ENCODE data around the gene HSPBAP1.
"Not testable (repeated sequence)": the region's sequence is repeated elsewhere in the genome, so short reads cannot be mapped to it uniquely, and the experiment has no call there.

Gene HSPBAP1

DNA sequence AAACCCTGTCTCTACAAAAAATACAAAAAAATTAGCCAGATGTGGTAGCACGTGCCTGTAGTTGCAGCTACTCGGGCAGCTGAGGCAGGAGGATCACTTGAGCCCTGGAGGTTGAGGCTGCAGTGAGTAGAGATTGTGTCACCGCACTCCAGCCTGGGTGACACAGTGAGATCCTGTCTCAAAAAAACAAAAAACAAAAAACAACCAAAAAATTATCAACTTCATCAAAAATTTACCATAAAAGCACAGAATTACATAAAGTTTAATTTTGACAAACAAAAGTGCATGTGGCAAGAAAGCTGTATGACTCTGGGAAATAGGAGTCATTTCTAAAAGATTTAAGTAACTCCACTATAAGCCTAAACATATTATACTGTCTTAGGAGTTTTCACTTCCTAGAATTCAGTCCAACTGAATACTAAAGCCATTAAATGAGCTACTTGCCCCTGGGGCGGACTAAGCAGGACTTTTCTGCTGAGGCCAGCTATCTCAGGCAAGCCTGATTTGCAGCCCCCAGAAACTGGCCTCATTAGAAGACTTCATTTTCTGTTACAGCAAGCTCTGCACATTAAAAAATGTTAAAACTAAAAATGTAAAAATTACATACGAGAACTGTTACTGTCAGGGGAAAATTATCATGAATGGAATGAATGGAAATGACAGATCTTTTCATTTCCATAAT, 23.0 kb downstream of the HSPBAP1 start:
- Histone ChIP-seq H3K27ac (ENCODE audit: low read depth, low read length) (no peak overlapping the region), H3K4me3 (ENCODE audit: low read depth in 1 of 5, low read length in 5 of 5) (no peak overlapping the region), H3K9me3 (ENCODE audit: control insufficient read depth in 5 of 5, low read length in 5 of 5) (no peaks in the 10 kb centered on the region), H3K4me1 (ENCODE audit: control insufficient read depth in 5 of 5, insufficient read depth in 5 of 5, low read length in 5 of 5) (peaks cover 0 to 5% (median 2%) of the 10 kb centered on the region in 5 donors), H3K9ac (ENCODE audit: low read length in 5 of 5) (no peak overlapping the region), H3K27me3 (ENCODE audit: control insufficient read depth in 5 of 5, insufficient read depth in 4 of 5, low read length in 5 of 5) (no peaks in the 10 kb centered on the region), H3K36me3 (ENCODE audit: control insufficient read depth in 5 of 5, insufficient read depth in 5 of 5, low read length in 5 of 5) (peaks cover 6 to 18% (median 9%) of the 10 kb centered on the region in 5 donors)

DNA sequence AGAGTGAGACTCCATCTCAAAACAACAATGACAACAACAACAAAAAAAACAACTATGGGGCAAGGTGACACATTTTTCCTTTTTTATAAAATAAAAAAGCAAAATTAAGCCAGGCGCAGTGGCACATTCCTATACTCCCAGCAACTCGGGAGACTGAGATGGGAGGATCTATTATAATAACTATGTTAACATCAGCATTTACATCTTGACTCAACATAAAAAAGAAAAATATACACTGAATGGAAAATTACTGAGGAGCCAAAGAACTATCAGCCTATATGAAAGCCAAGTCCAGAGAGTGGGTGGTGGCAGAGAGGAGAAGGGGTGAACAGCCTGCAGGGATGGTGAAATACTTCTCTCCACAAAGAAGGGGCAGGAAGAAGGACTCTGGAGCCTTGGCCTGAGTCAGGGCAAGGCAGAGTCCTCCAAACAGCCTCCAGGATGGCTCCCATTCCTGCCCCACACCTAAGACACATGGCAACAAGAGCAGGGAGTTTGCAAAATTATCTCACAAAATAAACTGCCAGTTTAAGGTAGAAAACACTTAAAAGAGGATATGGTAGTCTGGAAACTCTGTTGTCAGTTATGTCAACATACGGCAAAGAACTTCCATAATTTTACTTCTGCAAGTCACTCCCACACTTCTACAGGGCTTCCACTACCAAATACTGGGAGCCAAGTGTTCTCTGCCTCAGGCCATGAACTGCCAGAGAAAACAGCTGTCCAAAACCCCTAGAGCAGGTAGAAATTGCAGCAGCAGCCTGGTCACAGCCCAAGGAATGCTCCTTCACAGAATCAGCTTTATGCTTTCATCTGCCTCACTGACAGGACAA, 25.9 kb downstream of the HSPBAP1 start:
- Histone ChIP-seq H3K9me3 (ENCODE audit: control insufficient read depth in 5 of 5, low read length in 5 of 5) (no peaks in the 10 kb centered on the region), H3K4me3 (ENCODE audit: low read depth in 1 of 5, low read length in 5 of 5) (no peak overlapping the region), H3K27ac (ENCODE audit: low read depth, low read length) (no peak overlapping the region), H3K36me3 (ENCODE audit: control insufficient read depth in 5 of 5, insufficient read depth in 5 of 5, low read length in 5 of 5) (peaks cover 5 to 12% (median 9%) of the 10 kb centered on the region in 5 donors), H3K27me3 (ENCODE audit: control insufficient read depth in 5 of 5, insufficient read depth in 4 of 5, low read length in 5 of 5) (no peaks in the 10 kb centered on the region), H3K4me1 (ENCODE audit: control insufficient read depth in 5 of 5, insufficient read depth in 5 of 5, low read length in 5 of 5) (peaks cover 0 to 5% (median 2%) of the 10 kb centered on the region in 5 donors), H3K9ac (ENCODE audit: low read length in 5 of 5) (no peak overlapping the region)

DNA sequence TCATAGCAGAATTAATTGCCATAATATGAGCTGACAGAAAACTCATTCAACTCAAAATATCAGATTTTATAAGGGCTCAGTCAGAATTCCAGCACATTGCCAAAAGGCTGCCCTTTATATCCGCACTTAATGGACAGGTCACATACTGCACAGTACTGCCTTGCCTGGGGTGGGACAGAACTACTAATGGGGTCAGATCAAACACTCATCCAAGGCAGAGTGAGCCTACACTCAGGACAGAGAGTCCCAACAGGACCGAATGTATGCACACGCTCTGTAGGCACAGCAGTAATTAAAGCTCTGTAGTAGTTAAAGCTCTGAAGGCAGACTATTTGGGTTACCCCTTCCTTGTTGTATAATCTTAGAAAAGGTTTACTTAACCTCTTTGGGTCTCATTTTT, 27.2 kb downstream of the HSPBAP1 start:
- Histone ChIP-seq H3K4me3 (ENCODE audit: low read depth in 1 of 5, low read length in 5 of 5) (no peak overlapping the region), H3K27ac (ENCODE audit: low read depth, low read length) (no peak overlapping the region), H3K4me1 (ENCODE audit: control insufficient read depth in 5 of 5, insufficient read depth in 5 of 5, low read length in 5 of 5) (peaks cover 0 to 10% (median 2%) of the 10 kb centered on the region in 5 donors)

DNA sequence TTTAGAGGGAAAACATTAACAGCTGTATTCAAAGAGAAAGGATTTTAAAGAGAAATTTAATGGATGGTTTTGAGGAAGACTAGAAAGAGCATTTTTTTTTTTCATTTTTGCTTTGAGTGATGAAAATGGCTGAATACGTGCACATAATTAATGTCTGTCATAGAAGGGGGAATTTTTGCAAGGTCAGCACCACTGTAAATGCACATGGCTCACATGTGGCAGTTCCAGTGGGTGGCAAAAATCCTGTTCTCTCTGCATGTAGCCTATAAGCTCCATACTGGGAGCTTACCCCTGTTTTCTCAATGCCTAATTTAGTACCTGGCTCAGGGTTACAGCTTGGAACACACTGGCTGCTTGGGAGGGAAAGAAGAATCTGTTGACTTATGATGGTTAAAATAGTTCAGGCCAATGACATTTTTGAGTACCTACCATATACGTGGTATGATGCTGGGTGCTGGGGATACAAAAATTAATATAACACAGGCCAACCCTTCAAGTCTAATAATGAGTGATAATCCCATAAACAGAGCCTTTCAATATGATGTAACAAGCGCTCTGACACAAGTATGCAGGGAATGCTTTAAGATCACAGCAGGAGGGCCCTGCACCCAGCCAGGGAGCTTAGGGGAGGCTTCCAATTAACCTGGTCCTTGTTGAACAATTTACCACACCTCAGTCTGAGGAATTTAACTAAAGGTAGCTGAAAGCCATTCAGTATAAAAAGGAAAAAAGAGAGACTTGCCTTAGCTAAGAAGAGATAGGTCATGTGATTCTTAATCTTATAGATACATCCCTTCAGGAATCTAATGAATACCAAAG, 33.0 kb downstream of the HSPBAP1 start:
- Histone ChIP-seq H3K4me3 (ENCODE audit: low read depth in 1 of 5, low read length in 5 of 5) (no peak overlapping the region), H3K36me3 (ENCODE audit: control insufficient read depth in 5 of 5, insufficient read depth in 5 of 5, low read length in 5 of 5) (peaks cover 3 to 13% (median 11%) of the 10 kb centered on the region in 5 donors), H3K9me3 (ENCODE audit: control insufficient read depth in 5 of 5, low read length in 5 of 5) (no peaks in the 10 kb centered on the region), H3K4me1 (ENCODE audit: control insufficient read depth in 5 of 5, insufficient read depth in 5 of 5, low read length in 5 of 5) (peaks cover 0 to 18% (median 0%) of the 10 kb centered on the region in 5 donors), H3K27ac (ENCODE audit: low read depth, low read length) (no peak overlapping the region), H3K9ac (ENCODE audit: low read length in 5 of 5) (no peak overlapping the region), H3K27me3 (ENCODE audit: control insufficient read depth in 5 of 5, insufficient read depth in 4 of 5, low read length in 5 of 5) (no peaks in the 10 kb centered on the region)

More for the DNA sequence above, 27.2 kb downstream of the HSPBAP1 start:
- Histone ChIP-seq H3K9me3 (ENCODE audit: control insufficient read depth in 5 of 5, low read length in 5 of 5) (no peaks in the 10 kb centered on the region), H3K9ac (ENCODE audit: low read length in 5 of 5) (no peak overlapping the region), H3K36me3 (ENCODE audit: control insufficient read depth in 5 of 5, insufficient read depth in 5 of 5, low read length in 5 of 5) (peaks cover 5 to 12% (median 9%) of the 10 kb centered on the region in 5 donors), H3K27me3 (ENCODE audit: control insufficient read depth in 5 of 5, insufficient read depth in 4 of 5, low read length in 5 of 5) (no peaks in the 10 kb centered on the region)

DNA sequence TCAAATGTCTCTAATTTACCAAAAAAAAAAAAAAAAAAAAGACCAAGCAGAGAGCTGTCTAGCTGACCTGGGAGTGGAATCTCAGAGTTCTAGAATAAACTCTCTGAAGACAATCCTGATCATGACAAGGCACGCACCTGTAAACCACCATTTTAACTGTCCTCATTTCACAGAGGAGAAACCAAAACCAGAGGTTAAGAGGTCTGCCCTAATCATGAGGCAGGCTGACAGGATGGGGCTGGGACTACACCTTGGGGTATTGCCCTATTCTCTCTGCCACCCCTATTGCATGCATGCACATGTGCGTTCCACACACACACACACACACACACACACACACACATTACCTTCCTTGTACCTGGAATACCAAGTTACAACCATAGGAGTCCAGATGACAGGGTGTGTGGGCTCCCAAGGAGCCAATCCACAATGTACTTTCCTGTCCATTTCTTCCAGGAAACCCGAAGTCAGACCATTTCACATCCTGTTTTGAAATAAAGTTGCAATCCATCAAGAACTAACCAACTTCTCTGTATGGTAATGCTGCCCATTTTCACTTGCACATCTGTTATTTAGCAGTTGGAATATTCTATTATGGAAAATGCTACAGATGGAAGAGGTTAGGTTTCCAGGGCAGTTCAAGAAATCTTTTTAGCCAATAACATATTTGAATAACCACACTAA, 34.6 kb downstream of the HSPBAP1 start:
- Histone ChIP-seq H3K36me3 (ENCODE audit: control insufficient read depth in 5 of 5, insufficient read depth in 5 of 5, low read length in 5 of 5) (peaks cover 8 to 25% (median 16%) of the 10 kb centered on the region in 5 donors), H3K9ac (ENCODE audit: low read length in 5 of 5) (no peak overlapping the region)

DNA sequence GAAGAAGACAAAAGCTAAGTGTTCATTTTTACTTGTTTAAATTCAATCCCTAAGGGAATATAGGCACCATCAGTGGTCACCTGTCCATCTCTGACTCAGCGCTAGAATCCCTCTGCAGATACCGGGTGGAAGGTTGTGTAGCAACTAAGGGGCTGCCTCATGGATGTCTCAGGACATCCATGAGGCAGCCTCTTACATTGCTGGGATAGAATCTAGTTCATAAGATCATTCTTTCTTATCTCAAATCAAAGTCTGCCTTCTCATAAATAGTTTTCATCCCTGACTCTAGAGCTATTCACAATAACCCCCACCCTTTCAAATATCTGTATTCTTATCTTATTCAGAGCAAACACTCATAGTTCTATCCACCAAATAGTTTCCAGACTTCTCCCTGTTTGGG, 38.1 kb downstream of the HSPBAP1 start:
- H3K9ac ChIP-seq (ENCODE audit: low read length in 5 of 5): no peak overlapping the region
- peaks cover 0 to 7% (median 0%) of the 10 kb centered on the region in 5 donors for H3K4me1 ChIP-seq (ENCODE audit: control insufficient read depth in 5 of 5, insufficient read depth in 5 of 5, low read length in 5 of 5)
- H3K4me3 ChIP-seq (ENCODE audit: low read depth in 1 of 5, low read length in 5 of 5): no peak overlapping the region
- H3K27me3 ChIP-seq (ENCODE audit: control insufficient read depth in 5 of 5, insufficient read depth in 4 of 5, low read length in 5 of 5): no peaks in the 10 kb centered on the region
- no peak overlapping the region for H3K27ac ChIP-seq (ENCODE audit: low read depth, low read length)
- peaks cover 19 to 48% (median 31%) of the 10 kb centered on the region in 5 donors for H3K36me3 ChIP-seq (ENCODE audit: control insufficient read depth in 5 of 5, insufficient read depth in 5 of 5, low read length in 5 of 5)
- H3K9me3 ChIP-seq (ENCODE audit: control insufficient read depth in 5 of 5, low read length in 5 of 5): no peaks in the 10 kb centered on the region

More for the DNA sequence above, 34.6 kb downstream of the HSPBAP1 start:
- Histone ChIP-seq H3K27me3 (ENCODE audit: control insufficient read depth in 5 of 5, insufficient read depth in 4 of 5, low read length in 5 of 5) (no peaks in the 10 kb centered on the region), H3K9me3 (ENCODE audit: control insufficient read depth in 5 of 5, low read length in 5 of 5) (no peaks in the 10 kb centered on the region), H3K4me1 (ENCODE audit: control insufficient read depth in 5 of 5, insufficient read depth in 5 of 5, low read length in 5 of 5) (peaks cover 0 to 18% (median 0%) of the 10 kb centered on the region in 5 donors), H3K27ac (ENCODE audit: low read depth, low read length) (no peak overlapping the region), H3K4me3 (ENCODE audit: low read depth in 1 of 5, low read length in 5 of 5) (no peak overlapping the region)

DNA sequence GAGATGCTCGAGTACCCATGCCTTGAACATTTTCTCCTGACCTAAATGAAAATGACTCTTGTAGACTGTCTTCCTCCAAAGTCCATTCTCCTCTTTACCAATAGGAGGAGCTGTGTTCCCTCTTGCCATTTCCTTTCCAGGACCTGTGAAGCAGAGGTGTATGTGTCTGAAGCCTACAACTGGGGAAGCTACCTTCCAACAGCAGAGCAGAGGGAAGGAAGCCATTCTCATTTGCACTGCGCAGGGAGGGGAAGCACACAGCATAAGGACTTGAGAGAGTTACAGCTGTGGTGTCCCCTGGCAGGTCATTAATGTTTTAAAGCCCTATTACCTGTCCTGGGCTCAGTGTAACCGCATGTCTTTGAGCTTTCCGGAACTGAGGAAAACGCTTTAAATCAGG, 38.7 kb downstream of the HSPBAP1 start:
- no peaks in the 10 kb centered on the region for H3K27me3 ChIP-seq (ENCODE audit: control insufficient read depth in 5 of 5, insufficient read depth in 4 of 5, low read length in 5 of 5)
- peaks cover 19 to 52% (median 31%) of the 10 kb centered on the region in 5 donors for H3K36me3 ChIP-seq (ENCODE audit: control insufficient read depth in 5 of 5, insufficient read depth in 5 of 5, low read length in 5 of 5)
- H3K9me3 ChIP-seq (ENCODE audit: control insufficient read depth in 5 of 5, low read length in 5 of 5): no peaks in the 10 kb centered on the region
- peaks cover 0 to 7% (median 0%) of the 10 kb centered on the region in 5 donors for H3K4me1 ChIP-seq (ENCODE audit: control insufficient read depth in 5 of 5, insufficient read depth in 5 of 5, low read length in 5 of 5)
- no peak overlapping the region for H3K27ac ChIP-seq (ENCODE audit: low read depth, low read length)
- H3K4me3 ChIP-seq (ENCODE audit: low read depth in 1 of 5, low read length in 5 of 5): no peak overlapping the region
- H3K9ac ChIP-seq (ENCODE audit: low read length in 5 of 5): no peak overlapping the region

DNA sequence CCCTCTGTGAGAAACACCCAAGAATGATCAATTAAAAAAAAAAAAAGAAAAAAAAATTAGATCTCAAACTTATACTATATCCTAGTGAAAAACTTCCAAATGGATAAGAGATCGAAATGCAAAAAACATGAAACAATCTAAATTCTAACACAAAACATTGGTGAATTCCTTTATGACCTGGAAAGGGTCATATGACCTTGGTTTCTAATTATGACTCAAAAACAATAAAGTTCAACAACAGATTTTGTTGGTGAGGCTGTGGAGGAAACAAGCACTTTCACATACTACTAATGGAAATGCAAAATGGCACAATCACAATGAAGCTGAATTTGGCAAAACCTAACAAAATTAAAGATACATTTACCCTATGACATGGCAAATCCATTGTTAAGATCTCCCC, 45.3 kb downstream of the HSPBAP1 start:
- no peaks in the 10 kb centered on the region for H3K9me3 ChIP-seq (ENCODE audit: control insufficient read depth in 5 of 5, low read length in 5 of 5)
- H3K27ac ChIP-seq (ENCODE audit: low read depth, low read length): no peak overlapping the region
- H3K4me1 ChIP-seq (ENCODE audit: control insufficient read depth in 5 of 5, insufficient read depth in 5 of 5, low read length in 5 of 5): no peaks in the 10 kb centered on the region
- H3K27me3 ChIP-seq (ENCODE audit: control insufficient read depth in 5 of 5, insufficient read depth in 4 of 5, low read length in 5 of 5): no peaks in the 10 kb centered on the region
- H3K36me3 ChIP-seq (ENCODE audit: control insufficient read depth in 5 of 5, insufficient read depth in 5 of 5, low read length in 5 of 5): peaks cover 7 to 32% (median 20%) of the 10 kb centered on the region in 5 donors
- H3K9ac ChIP-seq (ENCODE audit: low read length in 5 of 5): no peak overlapping the region
- H3K4me3 ChIP-seq (ENCODE audit: low read depth in 1 of 5, low read length in 5 of 5): no peak overlapping the region

DNA sequence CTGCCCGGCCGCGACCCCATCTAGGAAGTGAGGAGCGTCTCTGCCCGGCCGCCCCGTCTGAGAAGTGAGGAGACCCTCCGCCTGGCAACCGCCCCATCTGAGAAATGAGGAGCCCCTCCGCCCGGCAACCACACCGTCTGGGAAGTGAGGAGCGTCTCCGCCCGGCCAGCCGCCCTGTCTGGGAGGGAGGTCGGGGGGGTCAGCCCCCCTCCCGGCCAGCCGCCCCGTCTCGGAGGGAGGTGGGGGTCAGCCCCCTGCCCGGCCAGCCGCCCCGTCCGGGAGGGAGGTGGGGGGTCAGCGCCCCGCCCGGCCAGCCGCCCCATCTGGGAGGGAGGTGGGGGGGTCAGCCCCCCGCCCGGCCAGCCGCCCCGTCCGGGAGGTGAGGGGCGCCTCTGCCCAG, 46.3 kb downstream of the HSPBAP1 start:
- not testable (repeated sequence) for H3K9me3 ChIP-seq (ENCODE audit: control insufficient read depth in 5 of 5, low read length in 5 of 5); H3K4me3 ChIP-seq (ENCODE audit: low read depth in 1 of 5, low read length in 5 of 5); H3K27me3 ChIP-seq (ENCODE audit: control insufficient read depth in 5 of 5, insufficient read depth in 4 of 5, low read length in 5 of 5); H3K9ac ChIP-seq (ENCODE audit: low read length in 5 of 5); H3K4me1 ChIP-seq (ENCODE audit: control insufficient read depth in 5 of 5, insufficient read depth in 5 of 5, low read length in 5 of 5); H3K27ac ChIP-seq (ENCODE audit: low read depth, low read length)
- H3K36me3 ChIP-seq (ENCODE audit: control insufficient read depth in 5 of 5, insufficient read depth in 5 of 5, low read length in 5 of 5): peaks cover 10 to 32% (median 17%) of the 10 kb centered on the region in 5 donors
